ENCODE data around the gene ACCSL. TPM values are rescaled to one million over a fixed set of nuclear protein-coding genes. Genes with fewer than 3 reads are reported as not detected.
A peak's percentile ranks its signal among the peaks of the same experiment; 100 is the strongest.

The ACCSL gene
- polyA plus RNA-seq, 3 donors, result not detected

DNA sequence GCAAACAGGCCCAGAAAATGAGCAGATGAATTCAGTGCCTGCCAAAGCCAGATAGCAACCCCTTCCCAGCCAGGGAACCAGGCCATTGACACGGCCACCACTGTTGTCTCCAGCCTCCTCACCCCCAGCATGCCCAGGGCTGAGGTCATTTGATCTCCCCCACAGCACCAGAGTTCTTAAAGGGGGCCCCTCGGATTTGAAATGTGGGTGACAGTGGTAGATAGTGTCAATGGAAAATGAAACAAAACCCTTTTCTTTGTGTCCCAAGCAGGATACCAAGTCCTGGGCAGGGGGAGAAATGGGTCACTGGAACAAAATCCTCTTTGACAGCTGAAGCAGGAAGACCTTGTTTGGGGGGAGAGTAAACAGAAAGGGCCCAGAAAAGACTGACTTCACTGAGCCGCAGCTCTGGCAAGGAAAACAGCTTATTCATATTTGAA is 14.3 kb upstream of the ACCSL start:
- no peaks in the 10 kb centered on the region for H3K9me3 Mint-ChIP-seq
- H3K36me3 Mint-ChIP-seq, result no peaks in the 10 kb centered on the region
- no CpG with 5 or more reads among the region's 3 CpGs for WGBS (ENCODE audit: insufficient coverage)
- no peaks in the 10 kb centered on the region for H3K4me1 Mint-ChIP-seq
- peaks cover 15 to 20% (median 18%) of the 10 kb centered on the region in 3 donors for H3K27me3 Mint-ChIP-seq (ENCODE audit: low read depth in 3 of 3)
- H3K27me3 ChIP-seq (ENCODE audit: control insufficient read depth in 2 of 2, insufficient read depth in 2 of 2, low read length in 2 of 2), result no peaks in the 10 kb centered on the region
- no peak overlapping the region for H3K4me3 ChIP-seq (replicated peaks in 1 of 3; ENCODE audit: low read depth in 2 of 3, low read length in 3 of 3)
- no peak overlapping the region for H2AFZ ChIP-seq (ENCODE audit: insufficient read depth, low read depth, low read length, poor library complexity, severe bottlenecking)
- DNase-seq, result no peak
- intact Hi-C loops (cut with micrococcal nuclease), result no loop called here
- peak overlapping the region in 1 of 7 donors; percentile 31 for H3K27ac Mint-ChIP-seq
- peak overlapping the region in 1 of 2 donors; percentile 10 for H3K4me3 Mint-ChIP-seq
- no peaks in the 10 kb centered on the region for H3K79me2 ChIP-seq (ENCODE audit: insufficient read depth, low read length)
- H3K36me3 ChIP-seq (replicated peaks in 1 of 2; ENCODE audit: control insufficient read depth in 1 of 2, insufficient read depth in 2 of 2, low read length in 2 of 2), result no peaks in the 10 kb centered on the region
- no peak overlapping the region for H3K9ac ChIP-seq (ENCODE audit: insufficient read depth, low read length, poor library complexity, severe bottlenecking)
- no peak overlapping the region for H3K27ac ChIP-seq (ENCODE audit: low read depth in 1 of 2, low read length in 2 of 2)
- H3K4me2 ChIP-seq (replicated peaks; ENCODE audit: extremely low read depth, low read length, poor library complexity, severe bottlenecking), result no peak overlapping the region
- no peaks in the 10 kb centered on the region for H3K9me3 ChIP-seq (replicated peaks in 1 of 2; ENCODE audit: control insufficient read depth in 1 of 2, insufficient read depth in 1 of 2, low read length in 2 of 2)
- H4K20me1 ChIP-seq (ENCODE audit: insufficient read depth, low read length), result no peaks in the 10 kb centered on the region
- no peaks in the 10 kb centered on the region for H3K4me1 ChIP-seq (ENCODE audit: control insufficient read depth in 1 of 2, insufficient read depth in 2 of 2, low read length in 2 of 2)
- TF ChIP-seq CTCF (IDR thresholded peaks at IDR 0.05), result no peak

- Mint-ChIP-seq H3K27me3 (ENCODE audit: low read depth in 3 of 3) (peaks cover 15 to 17% (median 16%) of the 10 kb centered on the region in 3 donors), H3K4me3 (no peak overlapping the region), H3K36me3 (no peaks in the 10 kb centered on the region), H3K9me3 (no peaks in the 10 kb centered on the region), H3K27ac (no peak overlapping the region), H3K4me1 (no peaks in the 10 kb centered on the region)
- intact Hi-C loops (cut with micrococcal nuclease), result no loop called here
- no peak overlapping the region for H3K27ac ChIP-seq (ENCODE audit: low read depth in 1 of 2, low read length in 2 of 2)
- WGBS (ENCODE audit: insufficient coverage), result 71% methylated on average over 1 of the region's 3 CpGs
- no peak for TF ChIP-seq CTCF (IDR thresholded peaks at IDR 0.05)
- H3K4me2 ChIP-seq (replicated peaks; ENCODE audit: extremely low read depth, low read length, poor library complexity, severe bottlenecking), result no peak overlapping the region
- H3K27me3 ChIP-seq (ENCODE audit: control insufficient read depth in 2 of 2, insufficient read depth in 2 of 2, low read length in 2 of 2), result no peaks in the 10 kb centered on the region
- no peaks in the 10 kb centered on the region for H3K36me3 ChIP-seq (replicated peaks in 1 of 2; ENCODE audit: control insufficient read depth in 1 of 2, insufficient read depth in 2 of 2, low read length in 2 of 2)
- no peak overlapping the region for H2AFZ ChIP-seq (ENCODE audit: insufficient read depth, low read depth, low read length, poor library complexity, severe bottlenecking)
- H3K4me3 ChIP-seq (replicated peaks in 1 of 3; ENCODE audit: low read depth in 2 of 3, low read length in 3 of 3), result no peak overlapping the region
- no peak for DNase-seq
- no peaks in the 10 kb centered on the region for H3K4me1 ChIP-seq (ENCODE audit: control insufficient read depth in 1 of 2, insufficient read depth in 2 of 2, low read length in 2 of 2)
- H3K9ac ChIP-seq (ENCODE audit: insufficient read depth, low read length, poor library complexity, severe bottlenecking), result no peak overlapping the region
- H3K79me2 ChIP-seq (ENCODE audit: insufficient read depth, low read length), result no peaks in the 10 kb centered on the region
- H4K20me1 ChIP-seq (ENCODE audit: insufficient read depth, low read length), result no peaks in the 10 kb centered on the region
- no peaks in the 10 kb centered on the region for H3K9me3 ChIP-seq (replicated peaks in 1 of 2; ENCODE audit: control insufficient read depth in 1 of 2, insufficient read depth in 1 of 2, low read length in 2 of 2)
Measured at GRCh38 chr11:44033856-44034255, 13.9 kb upstream of the ACCSL start.
